Upper lobe of right lung (tissue), 1 donor: ENCODE results near the gene MLYCD. TPM values are rescaled to one million over a fixed set of nuclear protein-coding genes. Genes with fewer than 3 reads are reported as not detected.
A peak's percentile ranks its signal among the peaks of the same experiment; 100 is the strongest.

ENCODE experiments used
- ATAC-seq: fragments of 200-7000 bp; cut with Tn5 transposase; one replicate; pipeline ENCODE4 v1.9.1; 2020; ENCODE audit warnings: mild to moderate bottlenecking, moderate library complexity
- DNase-seq: peaks from one replicate; pipeline ENCODE4 v3.0.0-alpha.2; 2020
- H3K27ac ChIP-seq: fragments of 200-600 bp; one replicate; pipeline ENCODE4 v1.8.0; 2022
- H3K27me3 ChIP-seq: fragments of 200-600 bp; one replicate; pipeline ENCODE4 v1.8.0; 2022; ENCODE audit warnings: mild to moderate bottlenecking
- H3K36me3 ChIP-seq: fragments of 200-600 bp; one replicate; pipeline ENCODE4 v1.8.0; 2022
- H3K4me1 ChIP-seq: fragments of 200-600 bp; one replicate; pipeline ENCODE4 v1.8.0; 2022
- H3K4me3 ChIP-seq: fragments of 200-600 bp; one replicate; pipeline ENCODE4 v1.8.0; 2022; ENCODE audit warnings: mild to moderate bottlenecking
- H3K9me3 ChIP-seq: fragments of 200-600 bp; one replicate; pipeline ENCODE4 v1.8.0; 2022
- intact Hi-C: fragments of 100-400 bp; cut with DNase I; formaldehyde crosslinking; loops from one replicate; pipeline ENCODE4 v1.11.0; 2022
- total RNA-seq: library from RNA; stranded (reverse); fragmentation: NEBNext Ultra II Directional; extraction: Animal tissue kit (Norgen Biotek cat#: 25700); gene quantifications from one replicate; pipeline ENCODE4 v1.2.1, GENCODE V29; 2021
- TF ChIP-seq, protein P1 (sequence below): fragments of 200-600 bp; IDR thresholded peaks from one replicate; pipeline ENCODE4 v1.8.0; 2022; ENCODE audit warnings: antibody characterized with exemption
- donor health status: DM: no; HTN: yes; CAD: no; lungs with severe emphysema.

The MLYCD gene
- total RNA-seq, 1 donor from 2014 or later: 9.7 TPM

DNA sequence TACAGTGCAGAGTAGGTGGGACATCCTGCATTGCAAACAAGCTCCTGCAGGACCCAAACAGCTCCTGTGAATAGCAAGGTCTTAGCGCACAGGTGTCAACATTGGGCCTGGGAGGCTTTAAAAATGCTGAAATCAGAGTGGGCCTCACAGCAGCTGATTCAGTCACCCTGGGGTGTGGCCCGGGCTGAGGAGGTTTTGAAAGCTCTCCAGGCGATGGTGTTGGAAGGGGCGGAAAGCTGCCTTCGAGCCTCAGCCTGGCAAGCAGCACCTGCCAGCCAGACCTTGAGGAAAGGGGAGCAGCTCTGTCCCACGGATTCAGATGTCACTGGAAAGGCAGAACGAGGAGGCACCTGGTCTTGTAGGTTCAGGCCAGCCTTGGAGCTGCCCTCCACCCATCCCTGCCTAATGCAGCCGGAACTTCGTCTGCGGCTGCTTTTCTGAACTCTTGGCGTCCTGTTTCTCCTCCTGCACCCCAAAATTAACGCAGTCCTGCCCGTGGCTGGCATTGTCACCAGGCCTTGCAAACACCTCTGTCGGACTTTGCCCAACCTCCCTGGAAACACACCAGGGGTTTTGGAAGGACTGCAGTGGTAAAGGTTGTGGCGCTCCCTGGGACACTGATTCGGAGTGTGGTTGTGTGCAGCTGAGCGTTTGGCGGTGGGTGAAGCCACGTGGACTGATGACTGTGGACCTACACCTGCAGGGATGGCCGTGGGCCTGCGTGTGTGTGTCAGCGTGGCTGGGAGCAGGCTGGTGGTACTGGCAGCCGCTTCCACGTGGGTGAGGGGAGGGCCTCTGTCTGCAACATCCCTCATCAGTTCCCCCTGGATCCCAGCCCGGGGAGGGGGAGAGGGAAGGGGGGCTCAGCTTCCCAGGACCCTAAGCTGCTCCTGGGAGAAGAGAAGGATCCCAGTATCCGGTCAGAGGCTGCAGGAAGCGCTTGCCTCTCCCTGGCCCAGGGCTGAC, 72.5 kb downstream of the MLYCD start:
- H3K27me3 ChIP-seq: peaks cover 14% of the 10 kb centered on the region
- H3K27ac ChIP-seq: no peak overlapping the region
- DNase-seq (no peak), ATAC-seq (no peak)
- intact Hi-C loops: no loop called here
- TF ChIP-seq, protein P1, sequence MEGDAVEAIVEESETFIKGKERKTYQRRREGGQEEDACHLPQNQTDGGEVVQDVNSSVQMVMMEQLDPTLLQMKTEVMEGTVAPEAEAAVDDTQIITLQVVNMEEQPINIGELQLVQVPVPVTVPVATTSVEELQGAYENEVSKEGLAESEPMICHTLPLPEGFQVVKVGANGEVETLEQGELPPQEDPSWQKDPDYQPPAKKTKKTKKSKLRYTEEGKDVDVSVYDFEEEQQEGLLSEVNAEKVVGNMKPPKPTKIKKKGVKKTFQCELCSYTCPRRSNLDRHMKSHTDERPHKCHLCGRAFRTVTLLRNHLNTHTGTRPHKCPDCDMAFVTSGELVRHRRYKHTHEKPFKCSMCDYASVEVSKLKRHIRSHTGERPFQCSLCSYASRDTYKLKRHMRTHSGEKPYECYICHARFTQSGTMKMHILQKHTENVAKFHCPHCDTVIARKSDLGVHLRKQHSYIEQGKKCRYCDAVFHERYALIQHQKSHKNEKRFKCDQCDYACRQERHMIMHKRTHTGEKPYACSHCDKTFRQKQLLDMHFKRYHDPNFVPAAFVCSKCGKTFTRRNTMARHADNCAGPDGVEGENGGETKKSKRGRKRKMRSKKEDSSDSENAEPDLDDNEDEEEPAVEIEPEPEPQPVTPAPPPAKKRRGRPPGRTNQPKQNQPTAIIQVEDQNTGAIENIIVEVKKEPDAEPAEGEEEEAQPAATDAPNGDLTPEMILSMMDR: no peak
- no peaks in the 10 kb centered on the region for H3K4me1 ChIP-seq
- no peak overlapping the region for H3K4me3 ChIP-seq
- H3K9me3 ChIP-seq: no peaks in the 10 kb centered on the region
- no peaks in the 10 kb centered on the region for H3K36me3 ChIP-seq

DNA sequence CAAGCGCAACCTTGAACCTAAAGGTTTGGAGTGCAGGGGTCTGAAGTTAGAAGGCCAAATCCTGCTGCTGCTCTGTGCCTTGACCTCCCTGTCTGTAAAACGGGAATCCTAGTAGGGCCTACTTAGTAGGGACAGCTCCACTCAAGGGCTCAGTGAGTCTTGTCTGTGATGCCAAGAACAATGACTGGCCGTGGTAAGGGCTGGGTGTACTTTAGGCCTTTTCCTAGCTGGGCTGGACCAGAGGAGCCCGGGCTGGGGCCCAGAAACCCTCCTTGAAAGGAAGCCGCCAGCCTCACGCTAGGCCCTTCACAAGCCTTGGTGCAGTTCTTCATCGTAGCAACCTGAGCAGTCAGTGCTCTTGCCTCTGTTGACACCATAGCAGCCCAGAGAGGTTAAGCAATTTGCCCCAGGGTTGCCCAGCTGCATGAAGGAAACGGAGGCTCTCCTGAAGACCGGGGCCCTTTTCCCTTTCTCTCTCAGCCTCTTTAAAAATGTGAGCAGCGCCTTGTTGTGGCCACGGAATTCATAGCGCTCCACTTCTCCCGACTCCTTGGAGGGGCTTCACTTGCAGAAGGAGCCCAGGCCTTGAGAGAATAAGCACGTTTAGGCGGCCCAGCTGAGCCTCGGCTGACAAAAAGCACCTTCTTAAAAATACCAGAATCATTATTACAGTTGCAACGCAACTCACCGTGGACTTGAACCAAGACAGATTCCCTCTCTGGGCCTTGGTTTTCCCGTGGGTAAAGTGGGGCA, 73.5 kb downstream of the MLYCD start:
- H3K9me3 ChIP-seq: no peaks in the 10 kb centered on the region
- intact Hi-C loops: no loop called here
- no peaks in the 10 kb centered on the region for H3K4me1 ChIP-seq
- H3K27ac ChIP-seq: no peak overlapping the region
- ATAC-seq (no peak), DNase-seq (no peak)
- peaks cover 14% of the 10 kb centered on the region for H3K27me3 ChIP-seq
- no peaks in the 10 kb centered on the region for H3K36me3 ChIP-seq
- H3K4me3 ChIP-seq: no peak overlapping the region
- TF ChIP-seq, protein P1: no peak

DNA sequence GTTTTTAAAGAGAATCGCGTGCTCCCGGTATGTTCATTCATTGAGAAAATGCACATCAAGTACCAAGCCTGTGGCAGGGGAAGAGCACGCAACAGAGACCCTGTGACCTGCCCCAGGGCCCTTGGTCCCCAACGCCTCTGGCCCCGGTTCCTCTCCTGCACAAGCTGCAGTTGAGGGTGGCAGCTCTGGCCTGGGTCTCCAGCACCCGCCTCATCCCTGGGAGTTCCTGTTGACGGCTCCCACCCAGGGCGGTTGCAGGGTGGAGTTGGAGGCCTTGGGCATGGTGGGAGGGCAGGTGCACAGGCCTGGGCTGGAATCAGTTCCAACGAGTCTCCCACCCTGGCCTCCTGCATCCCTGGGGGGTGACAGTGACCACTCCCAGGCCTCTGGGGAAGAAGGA, 74.2 kb downstream of the MLYCD start:
- intact Hi-C loops: no loop called here
- no peaks in the 10 kb centered on the region for H3K9me3 ChIP-seq
- H3K36me3 ChIP-seq: no peaks in the 10 kb centered on the region
- H3K4me3 ChIP-seq: no peak overlapping the region
- H3K4me1 ChIP-seq: no peaks in the 10 kb centered on the region
- H3K27ac ChIP-seq: no peak overlapping the region
- TF ChIP-seq, protein P1: no peak
- peaks cover 14% of the 10 kb centered on the region for H3K27me3 ChIP-seq
- ATAC-seq: no peak
- DNase-seq: peak; percentile 61

DNA sequence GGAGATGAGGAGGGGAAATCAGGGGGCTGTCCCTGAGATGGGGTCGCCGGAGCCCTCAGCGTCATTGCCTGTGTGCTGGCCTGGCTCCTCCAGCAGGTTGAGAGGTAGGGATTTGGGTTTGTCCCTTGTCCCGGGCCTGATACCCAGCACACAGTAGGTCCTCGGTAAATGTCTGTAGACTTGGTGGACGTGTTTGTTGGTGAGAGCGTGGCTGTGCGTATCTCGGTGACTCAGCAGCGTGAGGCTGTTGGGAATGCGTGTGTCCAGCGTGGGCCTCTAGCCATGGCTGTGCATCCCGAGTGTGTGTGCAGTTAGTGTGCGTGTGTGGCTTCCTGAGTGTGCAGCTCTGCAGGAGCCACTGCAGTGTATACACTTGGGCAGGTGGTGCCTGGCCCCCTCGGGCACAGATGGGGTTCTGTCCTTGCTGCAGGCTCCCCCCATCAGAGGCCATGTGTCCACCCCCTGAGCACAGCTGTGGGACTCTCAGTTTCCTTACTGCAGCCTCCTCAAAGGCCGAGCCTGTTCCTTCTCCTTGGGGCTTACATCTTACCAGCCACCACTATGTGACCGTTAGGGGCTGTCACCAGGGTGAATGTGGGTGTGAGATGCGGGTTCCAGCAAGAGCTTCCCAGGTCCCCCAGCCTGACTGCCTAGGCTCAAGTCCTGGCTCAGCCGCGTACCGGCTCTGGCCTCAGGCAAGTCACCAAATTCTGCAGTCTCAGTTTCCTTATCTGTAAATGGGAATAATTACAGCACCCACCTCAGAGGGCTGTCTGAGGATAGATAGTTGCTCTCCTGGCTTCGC, 74.9 kb downstream of the MLYCD start:
- no peaks in the 10 kb centered on the region for H3K9me3 ChIP-seq
- no peak for DNase-seq
- H3K4me1 ChIP-seq: no peaks in the 10 kb centered on the region
- no peak overlapping the region for H3K27ac ChIP-seq
- peaks cover 14% of the 10 kb centered on the region for H3K27me3 ChIP-seq
- H3K4me3 ChIP-seq: no peak overlapping the region
- ATAC-seq: no peak
- TF ChIP-seq, protein P1: no peak
- intact Hi-C loops: no loop called here
- no peaks in the 10 kb centered on the region for H3K36me3 ChIP-seq

DNA sequence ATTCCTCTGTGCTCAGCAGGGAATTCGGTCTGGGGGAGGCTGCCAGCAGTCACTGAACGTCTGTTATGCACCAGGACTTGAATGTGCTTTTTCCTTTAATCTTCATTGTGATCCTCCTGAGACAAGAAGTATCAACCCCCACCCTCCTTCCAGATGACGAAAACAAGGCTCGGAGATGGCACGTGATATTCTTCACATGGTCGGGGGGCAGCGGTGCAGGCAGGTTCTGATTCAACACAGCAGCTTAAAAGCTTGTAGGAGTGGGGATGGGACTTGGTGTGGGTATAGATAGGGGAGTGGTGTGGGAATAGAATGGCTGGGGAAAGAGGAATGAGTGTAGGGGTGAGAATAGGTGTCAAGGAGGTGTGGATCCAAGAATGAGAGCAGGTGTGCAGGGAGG, 75.6 kb downstream of the MLYCD start:
- no peak for ATAC-seq
- H3K4me3 ChIP-seq: no peak overlapping the region
- H3K27ac ChIP-seq: no peak overlapping the region
- H3K27me3 ChIP-seq: peaks cover 7% of the 10 kb centered on the region
- no peaks in the 10 kb centered on the region for H3K36me3 ChIP-seq
- H3K4me1 ChIP-seq: no peaks in the 10 kb centered on the region
- H3K9me3 ChIP-seq: no peaks in the 10 kb centered on the region
- TF ChIP-seq, protein P1: no peak
- intact Hi-C loops: no loop called here
- DNase-seq: no peak
